AG20443 (cell line): Measurements from ENCODE around the gene CATSPERZ.
"Not testable (repeated sequence)": the region's sequence is repeated elsewhere in the genome, so short reads cannot be mapped to it uniquely, and the experiment has no call there.

Source experiments
- DNase-seq: peaks from one replicate; pipeline ENCODE4 v3.0.0; 2012; ENCODE audit warnings: low spot score, mixed read lengths

CATSPERZ gene

GRCh38 chr11:64318766-64319761, 18.9 kb downstream of the CATSPERZ start:
- DNase-seq = no peak

- DNase-seq = no peak
These were observed 20.4 kb downstream of the CATSPERZ start for GRCh38 chr11:64320556-64320955.

DNA sequence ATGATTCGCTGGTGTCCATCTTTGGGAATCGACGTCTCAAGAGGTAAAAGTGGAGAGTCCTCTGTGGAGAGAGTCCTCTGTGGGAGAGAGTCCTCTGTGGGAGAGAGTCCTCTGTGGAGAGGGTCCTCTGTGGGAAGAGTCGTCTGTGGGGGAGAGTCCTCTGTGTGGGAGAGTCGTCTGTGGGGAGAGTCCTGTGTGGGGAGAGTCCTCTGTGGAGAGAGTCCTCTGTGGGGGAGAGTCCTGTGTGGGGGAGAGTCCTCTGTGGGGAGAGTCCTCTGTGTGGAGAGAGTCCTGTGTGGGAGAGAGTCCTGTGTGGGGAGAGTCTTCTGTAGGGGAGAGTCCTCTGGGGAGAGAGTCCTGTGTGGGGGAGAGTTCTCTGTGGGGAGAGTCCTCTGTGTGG, 20.9 kb downstream of the CATSPERZ start:
- no peak for DNase-seq

GRCh38 chr11:64321533-64321932, 21.4 kb downstream of the CATSPERZ start:
- DNase-seq = no peak

GRCh38 chr11:64322925-64323260, 22.7 kb downstream of the CATSPERZ start:
- no peak for DNase-seq

DNA sequence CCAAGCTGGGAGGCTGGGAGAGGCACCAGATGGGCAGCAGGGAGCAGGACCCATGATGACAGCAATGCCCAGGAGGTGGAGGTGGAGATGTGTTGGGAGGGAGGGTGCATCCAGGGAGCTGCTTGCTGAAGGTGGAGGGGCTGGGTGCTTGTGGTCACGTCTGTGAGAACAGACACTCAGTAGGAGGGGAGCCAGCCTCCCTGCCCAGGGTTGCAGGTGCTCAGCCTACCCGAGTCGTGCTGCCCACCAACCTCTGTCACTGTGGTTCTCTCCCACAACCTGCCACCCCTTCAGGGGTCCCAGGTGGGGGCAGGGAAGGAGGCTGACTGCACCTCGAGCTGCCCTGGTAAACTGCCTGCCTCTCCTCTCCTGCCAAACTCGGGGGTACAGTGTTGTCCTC, 23.2 kb downstream of the CATSPERZ start:
- no peak for DNase-seq

DNA sequence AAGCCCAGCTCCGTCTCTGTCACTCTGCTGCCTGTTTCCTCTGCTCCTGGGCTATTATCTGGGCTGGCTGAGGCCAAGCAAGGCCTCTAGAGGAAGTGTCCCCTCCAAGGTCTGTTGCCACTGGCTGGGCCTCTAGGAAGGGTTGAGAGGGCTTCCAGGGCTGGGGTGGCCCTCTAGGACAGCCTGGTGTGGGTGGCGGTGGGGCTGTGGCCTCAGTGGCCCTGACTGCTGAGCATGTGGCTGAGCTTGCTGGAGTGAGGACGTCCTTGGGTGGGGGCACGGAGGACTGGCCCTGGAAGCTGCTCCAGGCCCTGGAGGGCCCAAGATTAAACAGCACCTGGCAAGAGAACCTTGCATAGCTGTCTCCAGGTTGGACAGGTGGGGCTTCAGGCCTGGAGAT, 23.8 kb downstream of the CATSPERZ start:
- not testable (repeated sequence) for DNase-seq

GRCh38 chr11:64324692-64325469, 24.7 kb downstream of the CATSPERZ start:
- DNase-seq = no peak

DNA sequence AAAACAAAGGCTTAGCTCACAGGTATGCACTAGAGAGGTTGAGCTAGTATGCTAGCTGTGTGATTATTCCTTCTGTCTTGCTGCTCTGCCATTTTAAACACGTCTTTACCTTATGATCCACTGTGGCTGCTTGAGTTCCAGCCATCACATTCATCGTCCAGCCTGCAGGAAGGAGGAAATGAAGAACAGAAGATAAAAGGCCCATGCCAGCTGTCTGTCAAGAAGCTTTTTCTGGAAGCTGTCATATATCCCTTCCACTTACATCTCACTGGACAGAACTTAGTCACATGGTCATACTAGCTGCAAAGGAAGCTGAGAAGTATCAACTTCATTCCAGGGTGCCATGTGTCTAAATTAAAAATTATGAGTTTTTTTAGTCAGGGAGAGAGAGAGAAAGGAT, 27.2 kb downstream of the CATSPERZ start:
- no peak for DNase-seq

DNA sequence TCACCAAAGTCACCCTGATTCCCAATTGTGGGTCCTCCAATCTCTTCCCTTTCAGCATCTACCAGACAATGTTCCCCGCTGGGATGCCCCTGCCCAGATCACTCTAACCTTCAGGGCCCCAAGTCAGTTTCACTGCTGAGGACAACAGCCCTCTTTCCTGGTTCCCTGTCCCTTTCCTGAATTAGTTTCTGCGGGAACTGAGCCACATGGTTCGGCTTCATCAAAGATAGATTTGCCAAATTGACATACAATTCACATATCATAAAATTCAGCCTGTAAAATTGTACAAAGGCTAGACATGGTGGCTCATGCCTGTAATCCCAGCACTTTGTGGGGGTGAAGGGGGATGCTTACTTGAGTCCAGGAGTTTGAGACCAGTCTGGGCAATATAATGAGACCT, 27.8 kb downstream of the CATSPERZ start:
- DNase-seq = no peak

- no peak for DNase-seq
These were observed 30.7 kb downstream of the CATSPERZ start for GRCh38 chr11:64330888-64331287.

GRCh38 chr11:64331569-64332371, 31.6 kb downstream of the CATSPERZ start:
- DNase-seq = peak; percentile 87

GRCh38 chr11:64333556-64333955, 33.4 kb downstream of the CATSPERZ start:
- no peak for DNase-seq

DNA sequence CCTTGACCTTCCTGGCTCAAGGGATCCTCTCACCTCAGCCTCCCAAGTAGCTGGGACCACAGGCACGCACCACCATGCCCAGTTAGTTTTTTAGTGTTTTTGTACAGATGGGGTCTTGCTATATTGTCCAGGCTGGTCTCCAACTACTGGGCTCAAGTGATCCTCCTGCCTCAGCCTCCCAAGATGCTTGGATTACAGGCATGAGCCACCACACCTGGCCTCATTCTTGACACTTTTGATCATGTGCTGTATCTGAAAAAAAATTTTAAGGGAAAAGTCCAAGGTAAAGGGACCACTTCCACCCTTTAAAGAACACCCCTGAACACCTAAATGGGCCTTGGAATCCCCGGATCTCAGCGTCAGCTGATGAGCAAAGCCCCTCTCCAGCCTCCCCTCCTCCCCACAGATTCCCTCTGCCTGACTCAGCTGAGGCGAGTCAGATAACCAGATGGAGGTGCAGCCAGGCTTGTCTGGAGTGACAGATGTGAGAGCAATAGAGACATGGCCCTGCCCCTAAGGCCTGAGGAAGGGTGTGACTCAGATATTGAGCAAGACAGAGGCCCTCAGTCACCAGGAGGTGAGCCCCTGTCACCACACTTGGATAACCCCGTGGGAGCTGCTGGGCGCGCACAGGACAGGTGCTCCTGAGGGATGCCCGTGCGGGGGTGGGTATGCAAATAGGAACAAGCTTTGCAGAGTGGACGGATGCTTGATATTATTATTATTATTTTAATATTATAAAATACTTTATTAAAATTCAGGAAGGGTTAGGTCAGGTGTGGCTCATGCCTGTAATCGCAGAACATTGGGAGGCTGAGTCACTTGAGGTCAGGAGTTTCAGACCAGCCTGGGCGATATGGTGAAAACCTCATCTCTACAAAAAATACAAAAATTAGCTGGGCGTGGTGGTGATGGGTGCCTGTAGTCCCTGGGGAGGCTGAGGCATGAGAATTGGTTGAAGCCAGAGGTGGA, 34.9 kb downstream of the CATSPERZ start:
- peak; percentile 91 for DNase-seq

GRCh38 chr11:64337538-64338249, 37.5 kb downstream of the CATSPERZ start:
- DNase-seq = no peak

- no peak for DNase-seq
These were observed 38.6 kb downstream of the CATSPERZ start for GRCh38 chr11:64338716-64339115.

DNA sequence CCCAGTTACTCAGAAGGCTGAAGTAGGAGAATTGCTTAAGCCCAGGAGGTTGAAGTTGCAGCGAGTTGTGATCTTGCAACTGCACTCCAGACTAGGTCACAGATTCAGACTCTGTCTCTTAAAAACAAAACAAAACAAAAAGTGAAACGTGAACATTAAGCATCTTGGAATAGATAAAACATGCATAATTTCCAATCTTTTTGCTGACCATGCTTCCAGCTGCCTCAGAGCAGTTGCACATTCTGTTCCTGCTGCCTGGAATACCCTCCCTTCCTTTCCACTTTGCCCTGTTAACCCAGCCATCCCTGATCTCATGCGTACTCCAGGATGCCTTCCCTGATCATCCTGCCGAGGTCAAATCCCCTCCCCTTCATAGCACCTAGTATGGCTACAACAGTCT, 39.1 kb downstream of the CATSPERZ start:
- DNase-seq = no peak

- no peak for DNase-seq
These were observed 39.7 kb downstream of the CATSPERZ start, which contains the start of gene CCDC88B for GRCh38 chr11:64339754-64340408. Gene CCDC88B (plus strand): TSS chr11:64340204. CDS start chr11:64340267, 63 bp downstream.

- no peak for DNase-seq
These were observed 40.6 kb downstream of the CATSPERZ start for GRCh38 chr11:64340671-64341335.
